Stimulated activated CD8-positive, alpha-beta memory T cell treated with anti-CD3 and anti-CD28 coated beads, Interleukin-4, amount 100 ng/mL, for 1 hour (primary cell): Measurements from ENCODE around the gene RBMX.
"Not testable (repeated sequence)": the region's sequence is repeated elsewhere in the genome, so short reads cannot be mapped to it uniquely, and the experiment has no call there.

ENCODE experiments used
- DNase-seq, 2 donors: peaks; one replicate each; pipeline ENCODE4 v3.0.0-alpha.2; 2020; ENCODE audit warnings: low read depth in 2 of 2, low spot score in 1 of 2

Gene RBMX

GRCh38 chrX:136880452-136881013 is at the start of gene RBMX:
Gene RBMX, minus strand, starts transcription at chrX:136880725. Its CDS starts 1,298 bp downstream, at chrX:136879427.
- DNase-seq = peak; percentile 77 to 84

- DNase-seq = not testable (repeated sequence)
Measured at GRCh38 chrX:136921438-136921837, 40.9 kb upstream of the RBMX start.

DNA sequence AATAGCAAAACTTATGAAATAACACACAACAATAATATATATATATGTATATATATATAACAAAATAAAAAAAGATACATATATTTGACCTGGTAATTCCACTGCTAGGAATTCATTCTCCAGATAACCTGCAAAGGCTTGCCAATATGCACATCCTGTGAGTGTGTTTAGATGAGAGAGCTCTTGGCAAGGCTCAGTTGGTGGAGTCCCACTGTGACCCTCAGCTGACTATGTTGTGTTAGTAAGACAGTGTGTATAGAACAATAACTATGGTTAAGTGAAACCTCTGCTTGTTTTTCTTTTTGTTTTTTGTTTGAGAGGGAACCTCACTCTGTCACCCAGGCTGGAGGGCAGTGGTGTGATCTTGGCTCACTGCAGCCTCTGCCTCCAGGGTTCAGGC is 39.5 kb upstream of the RBMX start:
- no peak for DNase-seq

DNA sequence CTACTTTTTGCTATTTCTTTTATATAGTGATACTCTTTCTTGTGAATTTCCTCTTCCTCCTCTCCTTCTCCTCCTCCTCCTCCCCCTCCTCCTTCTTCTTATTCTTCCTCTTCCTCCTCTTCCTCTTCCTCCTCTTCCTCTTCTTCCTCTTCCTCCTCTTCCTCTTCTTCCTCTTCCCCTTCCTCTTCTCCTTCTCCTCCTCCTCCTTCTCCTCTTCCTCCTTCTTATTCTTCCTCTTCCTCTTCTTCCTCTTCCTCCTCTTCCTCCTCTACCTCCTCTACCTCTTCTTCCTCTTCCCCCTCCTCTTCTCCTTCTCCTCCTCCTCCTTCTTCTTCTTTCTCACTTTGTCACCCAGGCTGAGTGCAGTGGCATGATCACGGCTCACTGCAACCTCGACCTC is 36.3 kb upstream of the RBMX start:
- DNase-seq = no peak

- not testable (repeated sequence) for DNase-seq
Measured at GRCh38 chrX:136911661-136912060, 31.1 kb upstream of the RBMX start.

GRCh38 chrX:136911253-136911652 is 30.7 kb upstream of the RBMX start:
- no peak for DNase-seq

DNA sequence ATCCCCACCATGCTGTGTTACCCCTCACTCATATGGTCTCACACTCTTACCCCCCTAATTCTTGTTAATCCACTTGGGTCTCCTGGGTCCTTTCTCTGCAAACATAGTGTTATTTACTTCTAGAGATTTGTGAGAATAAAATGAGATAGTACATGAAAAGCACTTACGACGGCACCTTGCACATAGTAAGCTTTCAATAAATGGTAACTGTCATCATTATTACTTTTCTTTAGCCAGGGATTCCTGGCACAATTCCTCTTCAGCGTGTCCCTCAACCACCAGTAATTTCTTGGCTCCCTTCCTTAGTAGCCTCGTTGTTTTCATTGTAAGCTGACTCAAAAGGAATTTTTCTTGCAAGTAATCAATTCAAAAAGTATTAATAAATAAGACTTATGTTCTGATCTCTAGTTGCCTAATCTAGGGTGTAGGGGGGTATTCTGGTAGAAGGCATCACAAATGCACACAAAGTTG is 30.1 kb upstream of the RBMX start:
- no peak for DNase-seq

DNA sequence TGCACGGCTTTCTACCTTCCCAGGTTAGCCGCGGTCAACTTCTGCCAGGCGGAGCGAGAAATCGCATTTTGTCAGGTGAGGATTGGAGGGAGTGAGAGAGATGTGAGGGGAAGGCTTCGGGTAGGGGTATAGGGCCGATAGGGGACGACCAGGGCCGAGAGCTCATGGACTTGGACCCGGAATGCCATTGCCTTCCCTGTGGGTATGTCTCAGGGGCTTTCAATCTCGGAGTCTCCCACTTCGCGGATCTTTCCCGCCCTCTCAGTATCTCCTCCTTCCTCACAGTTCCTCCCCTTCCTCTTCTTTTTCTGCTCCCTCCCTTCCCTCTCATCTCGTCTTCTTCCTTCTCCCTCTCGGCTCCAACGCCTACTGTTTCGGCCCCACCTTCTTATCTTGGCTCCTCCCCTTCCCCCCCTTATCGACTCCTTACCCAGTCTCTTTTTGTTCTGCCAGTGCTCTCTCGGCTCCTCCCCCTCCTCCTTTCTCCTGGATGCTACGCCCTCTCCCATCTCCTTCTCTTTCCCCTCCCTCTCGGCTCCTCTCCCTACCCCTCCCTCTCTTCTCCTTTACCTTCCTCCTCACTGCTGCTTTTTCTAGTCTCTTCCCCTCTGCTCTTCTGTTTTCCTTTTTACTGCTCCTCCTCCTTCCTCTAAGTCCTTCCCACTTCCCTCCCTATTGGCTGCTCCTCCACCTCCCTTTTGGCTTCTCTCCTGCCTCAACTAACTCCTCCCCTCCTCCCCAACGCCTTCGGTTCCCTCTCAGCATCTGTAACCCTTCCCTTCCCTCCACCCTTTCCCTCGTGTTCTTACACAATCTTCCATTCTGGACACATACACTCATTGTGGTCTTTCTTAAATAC is 29.4 kb upstream of the RBMX start:
- DNase-seq = peak in 1 of 2 donors; percentile 20

GRCh38 chrX:136909119-136909705 is 28.7 kb upstream of the RBMX start:
- peak; percentile 48 to 52 for DNase-seq

DNA sequence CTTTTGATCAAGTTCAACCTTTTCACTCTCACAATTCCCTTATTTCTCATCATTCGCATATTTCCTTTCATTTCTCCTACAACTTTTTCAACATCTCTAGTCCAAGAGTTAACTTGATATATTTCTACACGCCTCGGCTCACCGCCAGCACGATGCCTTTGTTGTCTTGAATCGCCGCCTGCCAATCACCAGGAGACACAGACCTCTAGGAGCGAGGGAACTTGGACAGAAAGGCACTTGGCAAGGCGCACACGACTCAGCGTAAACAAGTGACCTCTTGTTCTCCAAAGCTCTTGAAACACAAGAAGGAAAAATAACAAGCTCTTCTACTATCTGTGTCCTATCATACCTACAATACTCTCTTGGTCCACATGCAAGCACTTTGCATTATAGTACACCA is 27.1 kb upstream of the RBMX start:
- DNase-seq = no peak

- DNase-seq = no peak
Measured at GRCh38 chrX:136906921-136907510, 26.5 kb upstream of the RBMX start.

DNA sequence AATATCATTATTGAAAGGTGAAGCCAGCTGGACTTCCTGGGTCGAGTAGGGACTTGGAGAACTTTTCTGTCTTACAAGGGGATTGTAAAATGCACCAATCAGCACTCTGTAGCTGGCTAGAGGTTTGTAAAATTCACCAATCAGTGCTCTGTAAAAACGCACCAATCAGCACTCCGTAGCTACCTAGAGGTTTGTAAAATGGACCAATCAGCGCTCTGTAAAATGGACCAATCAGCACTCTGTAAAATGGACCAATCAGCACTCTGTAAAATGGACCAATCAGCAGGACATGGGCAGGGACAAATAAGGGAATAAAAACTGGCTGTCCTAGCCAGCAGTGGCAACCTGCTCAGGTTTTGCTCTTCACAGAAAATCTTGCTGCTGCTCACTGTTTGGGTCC is 23.5 kb upstream of the RBMX start:
- not testable (repeated sequence) for DNase-seq

- DNase-seq = not testable (repeated sequence)
Measured at GRCh38 chrX:136900071-136900470, 19.5 kb upstream of the RBMX start.

GRCh38 chrX:136899221-136899620 is 18.7 kb upstream of the RBMX start:
- DNase-seq = no peak

GRCh38 chrX:136898752-136899151 is 18.2 kb upstream of the RBMX start:
- not testable (repeated sequence) for DNase-seq

- no peak for DNase-seq
Measured at GRCh38 chrX:136896121-136896914, 15.8 kb upstream of the RBMX start.

GRCh38 chrX:136892412-136892811 is 11.9 kb upstream of the RBMX start:
- DNase-seq = no peak

DNA sequence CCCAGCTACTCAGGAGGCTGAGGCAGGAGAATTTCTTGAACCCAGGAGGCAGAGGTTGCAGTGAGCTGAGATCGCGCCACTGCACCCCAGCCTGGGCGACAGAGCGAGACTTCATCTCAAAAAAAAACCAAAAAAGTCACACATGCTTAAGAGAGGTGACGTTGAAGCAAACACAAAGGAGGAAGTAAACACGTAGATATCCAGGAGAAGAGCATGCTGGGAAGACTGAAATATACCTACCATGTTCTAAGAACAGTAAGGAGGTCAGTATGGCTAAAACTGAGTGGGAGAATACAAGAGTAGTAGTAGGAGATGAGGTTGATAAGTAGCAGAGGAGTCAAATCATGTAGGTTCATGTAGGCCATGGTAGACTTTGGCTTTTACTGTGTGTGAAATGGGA is 10.1 kb upstream of the RBMX start:
- not testable (repeated sequence) for DNase-seq

GRCh38 chrX:136889269-136889668 is 8.7 kb upstream of the RBMX start:
- DNase-seq = no peak

DNA sequence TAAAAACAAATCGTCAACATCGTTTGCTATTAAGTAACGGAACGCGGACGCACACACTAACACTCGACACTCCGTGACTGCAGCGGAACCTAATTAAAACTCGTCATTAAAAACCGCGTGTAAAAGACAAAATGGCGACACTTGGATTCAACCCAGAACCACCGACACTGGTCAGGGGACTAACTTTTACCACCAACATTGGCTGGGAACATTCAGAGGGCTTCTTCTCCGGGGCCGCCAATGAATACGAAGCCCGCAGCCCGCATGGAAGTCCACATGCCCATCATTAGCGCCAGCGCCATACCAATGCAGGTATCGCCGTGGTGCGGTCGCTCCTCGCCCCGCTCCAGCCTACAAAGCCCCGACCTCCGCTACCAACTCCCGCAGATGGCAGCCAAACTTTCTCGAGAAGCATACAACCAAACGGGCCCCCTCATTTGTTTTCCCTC is 498 bp downstream of the RBMX start:
- peak; percentile 1 to 7 for DNase-seq
